Natural killer cell (primary cell): ENCODE measurements around the gene SHB. TPM values are rescaled to one million over a fixed set of nuclear protein-coding genes. Genes with fewer than 3 reads are reported as not detected.

Experiments
- ATAC-seq, 3 donors: fragments of 150-1000 bp in 2 of 3; fragments of 200-7000 bp in 1 of 3; cut with Tn5 transposase; 1 replicate in 1 of 3; 2 replicates in 2 of 3; pipeline ENCODE4 v1.10.0; 2021; ENCODE audit warnings: mild to moderate bottlenecking in 2 of 3, moderate library complexity in 2 of 3
- DNase-seq, 2 donors: peaks; one replicate each; pipeline versions ENCODE4 v3.0.0 to v3.0.0-alpha.2; 2013 to 2021; ENCODE audit warnings: mixed read lengths in 1 of 2
- H3K27ac ChIP-seq: one replicate; pipeline ENCODE4 v1.5.1; 2013; ENCODE audit warnings: mild to moderate bottlenecking, low read length
- H3K27me3 ChIP-seq: one replicate; pipeline ENCODE4 v1.6.1; 2013; ENCODE audit warnings: low read length; ENCODE audit not compliant: control insufficient read depth, insufficient read depth
- H3K36me3 ChIP-seq: one replicate; pipeline ENCODE4 v1.6.1; 2013; ENCODE audit warnings: low read length; ENCODE audit not compliant: control insufficient read depth, insufficient read depth
- H3K4me1 ChIP-seq: one replicate; pipeline ENCODE4 v1.6.1; 2013; ENCODE audit warnings: low read length; ENCODE audit not compliant: control insufficient read depth, insufficient read depth
- H3K4me3 ChIP-seq: one replicate; pipeline ENCODE4 v1.5.1; 2013; ENCODE audit warnings: low read length
- H3K9me3 ChIP-seq: one replicate; pipeline ENCODE4 v1.6.1; 2013; ENCODE audit warnings: low read length; ENCODE audit not compliant: control insufficient read depth, insufficient read depth
- H3K27ac Mint-ChIP-seq, 2 donors: one replicate each; pipeline ENCODE4 v1.8.0; 2022; ENCODE audit warnings: mild to moderate bottlenecking in 2 of 2, mixed read lengths in 2 of 2, moderate library complexity in 1 of 2
- H3K27me3 Mint-ChIP-seq, 2 donors: one replicate each; pipeline ENCODE4 v1.8.0; 2022; ENCODE audit warnings: low read depth in 2 of 2, mixed read lengths in 2 of 2
- H3K36me3 Mint-ChIP-seq: one replicate; pipeline ENCODE4 v1.8.0; 2022; ENCODE audit warnings: mixed read lengths
- H3K4me1 Mint-ChIP-seq, 2 donors: one replicate each; pipeline ENCODE4 v1.8.0; 2022; ENCODE audit warnings: mixed read lengths in 2 of 2
- H3K4me3 Mint-ChIP-seq: one replicate; pipeline ENCODE4 v1.8.0; 2022; ENCODE audit warnings: mild to moderate bottlenecking, moderate library complexity, mixed read lengths
- H3K9me3 Mint-ChIP-seq, 2 donors: one replicate each; pipeline ENCODE4 v1.8.0; 2022; ENCODE audit warnings: mixed read lengths in 2 of 2
- CTCF ChIP-seq: fragments of 200-600 bp; IDR thresholded peaks from one replicate; pipeline ENCODE4 v1.8.0; 2022; ENCODE audit warnings: antibody characterized with exemption
- WGBS: methylation state at CpG from one replicate; pipeline ENCODE4 v1.1.7; 2013; ENCODE audit warnings: missing lambda C conversion rate; ENCODE audit not compliant: insufficient coverage; 5-methylcytosine and 5-hydroxymethylcytosine counted together
- intact Hi-C: fragments of 100-400 bp; cut with micrococcal nuclease; formaldehyde crosslinking; loops from one replicate; pipeline ENCODE4 v1.14.2; 2022
- total RNA-seq, 4 donors: library from RNA; stranded (reverse); fragments of 120-200 nt in 1 of 4; gene quantifications; one replicate each; pipeline versions ENCODE4 v1.2.3 to v1.2.4, GENCODE V29; 2013 to 2022

SHB gene
- total RNA-seq, 3 donors from 2014 or later (not counting 1 experiment from before 2014, with no cell fraction given) = 2.7 to 7.1 (median 2.9) TPM

- Mint-ChIP-seq H3K36me3 (no peaks in the 10 kb centered on the region), H3K9me3 (no peaks in the 10 kb centered on the region), H3K4me3 (no peak overlapping the region), H3K27me3 (peaks cover 4 to 6% of the 10 kb centered on the region in 2 donors), H3K27ac (no peak overlapping the region), H3K4me1 (peaks cover 0 to 14% of the 10 kb centered on the region in 2 donors)
- TF ChIP-seq CTCF = no peak
- no peak overlapping the region for H3K4me3 ChIP-seq
- no peaks in the 10 kb centered on the region for H3K27me3 ChIP-seq
- no peaks in the 10 kb centered on the region for H3K36me3 ChIP-seq
- no peak overlapping the region for H3K27ac ChIP-seq
- no peak for ATAC-seq
- no peaks in the 10 kb centered on the region for H3K4me1 ChIP-seq
- 83% methylated on average over 11 of the region's 13 CpGs for whole genome bisulfite sequencing
- DNase-seq = no peak
- no peaks in the 10 kb centered on the region for H3K9me3 ChIP-seq
- intact Hi-C loops = no loop called here
Measured at GRCh38 chr9:38058452-38059232, 10.4 kb downstream of the SHB start.

GRCh38 chr9:38057416-38058195 lies 11.4 kb downstream of the SHB start:
- Mint-ChIP-seq H3K4me3 (no peak overlapping the region), H3K36me3 (no peaks in the 10 kb centered on the region), H3K27me3 (peaks cover 4 to 6% of the 10 kb centered on the region in 2 donors), H3K27ac (no peak overlapping the region), H3K4me1 (peaks cover 0 to 9% of the 10 kb centered on the region in 2 donors), H3K9me3 (no peaks in the 10 kb centered on the region)
- intact Hi-C loops = no loop called here
- Histone ChIP-seq H3K27ac (no peak overlapping the region), H3K36me3 (no peaks in the 10 kb centered on the region), H3K4me1 (no peaks in the 10 kb centered on the region), H3K4me3 (no peak overlapping the region), H3K9me3 (no peaks in the 10 kb centered on the region), H3K27me3 (no peaks in the 10 kb centered on the region)
- DNase-seq (no peak), ATAC-seq (no peak)
- WGBS = 75% methylated on average over 7 of the region's 7 CpGs
- no peak for TF ChIP-seq CTCF

- DNase-seq (no peak), ATAC-seq (no peak)
- Mint-ChIP-seq H3K4me1 (peaks cover 0 to 6% of the 10 kb centered on the region in 2 donors), H3K27me3 (peaks cover 4 to 6% of the 10 kb centered on the region in 2 donors), H3K36me3 (no peaks in the 10 kb centered on the region), H3K9me3 (no peaks in the 10 kb centered on the region), H3K4me3 (no peak overlapping the region), H3K27ac (no peak overlapping the region)
- H3K4me3 ChIP-seq = no peak overlapping the region
- H3K36me3 ChIP-seq = no peaks in the 10 kb centered on the region
- WGBS = 56% methylated on average over 3 of the region's 3 CpGs
- intact Hi-C loops = no loop called here
- TF ChIP-seq CTCF = no peak
- H3K27ac ChIP-seq = no peak overlapping the region
- H3K27me3 ChIP-seq = no peaks in the 10 kb centered on the region
- no peaks in the 10 kb centered on the region for H3K9me3 ChIP-seq
- no peaks in the 10 kb centered on the region for H3K4me1 ChIP-seq
Measured at GRCh38 chr9:38054653-38055052, 14.4 kb downstream of the SHB start.
